Measurements from ENCODE around the gene EIF2S1.

EIF2S1 gene

GRCh38 chr14:67360470-67361206 is 510 bp downstream of the EIF2S1 start:
- peak overlapping the region; percentile 100 for H3K9ac ChIP-seq (ENCODE audit: insufficient read length)
- DNase-seq (ENCODE audit: low read depth, low spot score) = no peak
- H3K27ac ChIP-seq = peak overlapping the region; percentile 99
- H3K4me3 ChIP-seq = peak overlapping the region; percentile 91
- TF ChIP-seq EZH2 (IDR thresholded peaks at IDR 0.05) (no peak), FOXP2 (optimal IDR thresholded peaks at IDR 0.05; ENCODE audit: control extremely low read depth, extremely low read length, insufficient read depth) (no peak), POLR2AphosphoS5 (IDR thresholded peaks at IDR 0.05; ENCODE audit: borderline replicate concordance, low read depth, low read length) (no peak)
- H3K9me3 ChIP-seq (ENCODE audit: low read depth, low read length) = no peaks in the 10 kb centered on the region
- H3K36me3 ChIP-seq (ENCODE audit: insufficient read depth, low read length) = peaks cover 31% of the 10 kb centered on the region

GRCh38 chr14:67365476-67365875 is 5.3 kb downstream of the EIF2S1 start:
- Histone ChIP-seq H3K36me3 (ENCODE audit: insufficient read depth, low read length) (peaks cover 73% of the 10 kb centered on the region), H3K9ac (ENCODE audit: insufficient read length) (no peak overlapping the region), H3K27ac (no peak overlapping the region), H3K4me3 (no peak overlapping the region), H3K9me3 (ENCODE audit: low read depth, low read length) (no peaks in the 10 kb centered on the region)
- TF ChIP-seq FOXP2 (optimal IDR thresholded peaks at IDR 0.05; ENCODE audit: control extremely low read depth, extremely low read length, insufficient read depth) (no peak), POLR2AphosphoS5 (IDR thresholded peaks at IDR 0.05; ENCODE audit: borderline replicate concordance, low read depth, low read length) (no peak), EZH2 (IDR thresholded peaks at IDR 0.05) (no peak)
- DNase-seq (ENCODE audit: low read depth, low spot score) = no peak

- peak overlapping the region; percentile 28 for H3K27ac ChIP-seq
- no peaks in the 10 kb centered on the region for H3K9me3 ChIP-seq (ENCODE audit: low read depth, low read length)
- no peak overlapping the region for H3K9ac ChIP-seq (ENCODE audit: insufficient read length)
- TF ChIP-seq POLR2AphosphoS5 (IDR thresholded peaks at IDR 0.05; ENCODE audit: borderline replicate concordance, low read depth, low read length) = no peak
- no peak overlapping the region for H3K4me3 ChIP-seq
- H3K36me3 ChIP-seq (ENCODE audit: insufficient read depth, low read length) = peaks cover 96% of the 10 kb centered on the region
- DNase-seq (ENCODE audit: low read depth, low spot score) = no peak
Observed at GRCh38 chr14:67370830-67371229, 10.7 kb downstream of the EIF2S1 start.

DNA sequence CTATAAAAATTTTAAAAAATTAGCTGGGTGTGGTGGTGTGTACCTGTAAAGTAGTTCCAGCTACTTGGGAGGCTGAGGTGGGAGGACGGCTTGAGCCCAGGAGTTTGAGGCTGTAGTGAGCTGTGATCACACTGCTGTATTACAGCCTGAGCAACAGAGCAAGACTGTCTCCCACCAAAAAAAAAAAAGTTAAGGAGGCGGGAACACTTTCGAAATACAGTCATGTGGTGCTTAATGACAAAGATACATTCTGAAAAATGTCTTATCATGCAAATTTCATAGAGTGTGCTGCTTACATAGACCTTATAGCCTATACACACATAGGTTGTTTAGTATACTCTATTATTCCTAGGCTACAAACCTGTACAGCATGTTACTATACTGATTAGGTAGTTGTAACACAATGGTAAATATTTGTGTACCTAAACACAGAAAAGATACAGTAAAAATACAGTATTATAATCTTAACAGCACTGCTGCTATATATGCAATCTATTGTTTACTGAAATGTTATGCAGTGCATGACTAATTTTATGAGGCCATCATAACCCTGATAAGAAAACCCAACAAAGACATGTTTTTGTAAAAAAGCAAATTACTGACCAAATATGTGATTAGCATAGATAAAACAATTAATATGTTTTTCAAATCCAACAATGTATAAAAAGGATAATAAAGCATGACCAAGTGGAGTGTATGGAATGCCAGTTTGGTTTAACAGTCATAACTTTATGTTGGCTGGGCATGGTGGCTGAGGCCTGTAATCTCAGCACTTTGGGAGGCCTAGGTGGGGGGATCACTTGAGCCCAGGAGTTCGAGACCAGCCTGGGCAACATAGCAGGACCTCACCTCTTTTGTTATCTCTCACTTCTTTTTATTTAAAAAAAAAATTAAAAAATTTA is 11.4 kb downstream of the EIF2S1 start:
- H3K36me3 ChIP-seq (ENCODE audit: insufficient read depth, low read length) = peaks cover 96% of the 10 kb centered on the region
- H3K27ac ChIP-seq = peak overlapping the region; percentile 65; the same call in 1 of the 2 replicates
- TF ChIP-seq EZH2 (IDR thresholded peaks at IDR 0.05) = no peak
- no peak for TF ChIP-seq FOXP2 (optimal IDR thresholded peaks at IDR 0.05; ENCODE audit: control extremely low read depth, extremely low read length, insufficient read depth)
- TF ChIP-seq POLR2AphosphoS5 (IDR thresholded peaks at IDR 0.05; ENCODE audit: borderline replicate concordance, low read depth, low read length) = no peak
- H3K9ac ChIP-seq (ENCODE audit: insufficient read length) = no peak overlapping the region
- DNase-seq (ENCODE audit: low read depth, low spot score) = no peak
- no peak overlapping the region for H3K4me3 ChIP-seq
- no peaks in the 10 kb centered on the region for H3K9me3 ChIP-seq (ENCODE audit: low read depth, low read length)

DNA sequence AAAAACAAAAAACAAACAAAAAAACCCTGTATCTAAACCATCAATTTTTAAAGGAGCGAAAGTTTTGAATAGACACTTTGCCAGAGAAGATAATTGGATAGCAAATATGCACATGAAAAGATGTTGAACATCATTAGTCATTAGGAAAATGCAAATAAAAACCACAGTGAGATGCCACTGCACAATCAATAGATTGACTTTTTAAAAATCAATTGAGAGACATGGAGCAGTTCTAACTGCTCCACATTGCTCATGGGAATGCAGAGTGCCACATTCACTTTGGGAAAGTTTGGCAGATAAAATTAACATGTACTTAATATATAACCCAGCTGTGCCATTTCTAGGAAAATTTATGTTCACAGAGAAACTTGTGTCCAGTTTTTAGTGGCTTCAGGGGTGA is 12.7 kb downstream of the EIF2S1 start:
- no peak overlapping the region for H3K4me3 ChIP-seq
- H3K27ac ChIP-seq = peak overlapping the region; percentile 32; the same call in 1 of the 2 replicates
- TF ChIP-seq FOXP2 (optimal IDR thresholded peaks at IDR 0.05; ENCODE audit: control extremely low read depth, extremely low read length, insufficient read depth) (no peak), POLR2AphosphoS5 (IDR thresholded peaks at IDR 0.05; ENCODE audit: borderline replicate concordance, low read depth, low read length) (no peak), EZH2 (IDR thresholded peaks at IDR 0.05) (no peak)
- H3K9me3 ChIP-seq (ENCODE audit: low read depth, low read length) = no peaks in the 10 kb centered on the region
- DNase-seq (ENCODE audit: low read depth, low spot score) = no peak
- H3K9ac ChIP-seq (ENCODE audit: insufficient read length) = no peak overlapping the region
- H3K36me3 ChIP-seq (ENCODE audit: insufficient read depth, low read length) = peaks cover 96% of the 10 kb centered on the region

- Histone ChIP-seq H3K9me3 (ENCODE audit: low read depth, low read length) (no peaks in the 10 kb centered on the region), H3K4me3 (no peak overlapping the region), H3K36me3 (ENCODE audit: insufficient read depth, low read length) (peaks cover 94% of the 10 kb centered on the region), H3K9ac (ENCODE audit: insufficient read length) (no peak overlapping the region), H3K27ac (peak overlapping the region; percentile 32; the same call in 1 of the 2 replicates)
- no peak for TF ChIP-seq POLR2AphosphoS5 (IDR thresholded peaks at IDR 0.05; ENCODE audit: borderline replicate concordance, low read depth, low read length)
- TF ChIP-seq EZH2 (IDR thresholded peaks at IDR 0.05) = no peak
- TF ChIP-seq FOXP2 (optimal IDR thresholded peaks at IDR 0.05; ENCODE audit: control extremely low read depth, extremely low read length, insufficient read depth) = no peak
- no peak for DNase-seq (ENCODE audit: low read depth, low spot score)
Observed at GRCh38 chr14:67373347-67373746, 13.2 kb downstream of the EIF2S1 start.

DNA sequence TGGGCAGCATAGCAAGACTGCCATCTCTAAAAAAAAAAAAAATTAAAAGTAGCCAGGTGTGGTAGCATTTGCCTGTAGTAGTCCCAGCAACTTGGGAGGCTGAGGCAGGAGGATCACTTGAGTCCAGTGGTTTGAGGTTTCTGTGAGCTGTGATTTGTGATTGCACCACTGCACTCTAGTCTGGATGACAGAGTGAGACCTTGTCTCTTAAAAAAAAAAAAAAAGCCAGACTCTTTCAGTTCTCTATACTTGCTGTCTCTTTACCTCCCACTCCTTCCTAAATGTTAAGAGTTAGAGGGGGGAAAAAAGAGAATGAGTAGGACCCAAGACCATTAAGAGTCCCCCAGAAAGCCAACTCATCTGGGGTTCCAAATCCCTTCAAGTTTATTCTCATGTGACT is 17.8 kb downstream of the EIF2S1 start:
- H3K36me3 ChIP-seq (ENCODE audit: insufficient read depth, low read length) = peaks cover 96% of the 10 kb centered on the region
- no peaks in the 10 kb centered on the region for H3K9me3 ChIP-seq (ENCODE audit: low read depth, low read length)
- H3K4me3 ChIP-seq = no peak overlapping the region
- TF ChIP-seq FOXP2 (optimal IDR thresholded peaks at IDR 0.05; ENCODE audit: control extremely low read depth, extremely low read length, insufficient read depth) = no peak
- no peak for TF ChIP-seq EZH2 (IDR thresholded peaks at IDR 0.05)
- TF ChIP-seq POLR2AphosphoS5 (IDR thresholded peaks at IDR 0.05; ENCODE audit: borderline replicate concordance, low read depth, low read length) = no peak
- no peak for DNase-seq (ENCODE audit: low read depth, low spot score)
- H3K27ac ChIP-seq = no peak overlapping the region
- no peak overlapping the region for H3K9ac ChIP-seq (ENCODE audit: insufficient read length)

DNA sequence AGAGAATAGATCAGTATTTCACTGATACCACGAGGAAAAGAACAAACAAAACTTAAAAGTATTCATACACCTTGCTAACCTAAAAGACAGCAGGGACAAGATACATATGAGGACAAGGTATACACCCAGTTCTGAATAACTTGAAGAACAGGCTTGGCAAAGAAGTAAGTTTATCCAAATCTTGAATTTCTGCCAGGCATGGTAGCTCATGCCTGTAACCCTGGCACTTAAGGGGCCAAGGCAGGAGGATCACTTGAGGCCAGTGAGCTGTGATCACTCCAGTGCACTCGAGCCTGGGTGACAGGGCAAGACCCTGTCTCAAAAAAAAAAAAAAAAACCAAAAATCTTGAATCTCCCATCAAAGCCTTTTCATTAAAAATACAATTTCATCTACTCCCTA is 25.0 kb downstream of the EIF2S1 start:
- H3K4me3 ChIP-seq = no peak overlapping the region
- TF ChIP-seq EZH2 (IDR thresholded peaks at IDR 0.05) (no peak), FOXP2 (optimal IDR thresholded peaks at IDR 0.05; ENCODE audit: control extremely low read depth, extremely low read length, insufficient read depth) (no peak), POLR2AphosphoS5 (IDR thresholded peaks at IDR 0.05; ENCODE audit: borderline replicate concordance, low read depth, low read length) (no peak)
- no peaks in the 10 kb centered on the region for H3K9me3 ChIP-seq (ENCODE audit: low read depth, low read length)
- H3K9ac ChIP-seq (ENCODE audit: insufficient read length) = no peak overlapping the region
- H3K36me3 ChIP-seq (ENCODE audit: insufficient read depth, low read length) = peaks cover 73% of the 10 kb centered on the region
- DNase-seq (ENCODE audit: low read depth, low spot score) = no peak
- no peak overlapping the region for H3K27ac ChIP-seq

All from SK-N-MC (cell line).